Sigmoid colon (tissue), 7 donors: ENCODE measurements around the gene YPEL1. TPM values are rescaled to one million over a fixed set of nuclear protein-coding genes. Genes with fewer than 3 reads are reported as not detected.

ENCODE experiments used
- DNase-seq: peaks from one replicate; pipeline ENCODE4 v3.0.0-alpha.2; 2019
- H3K27ac ChIP-seq, 4 donors: fragments of 200-600 bp; sonication (generic); one replicate each; pipeline ENCODE4 v1.5.1; 2016 to 2019; ENCODE audit warnings: mild to moderate bottlenecking in 1 of 4
- H3K27me3 ChIP-seq, 3 donors: fragments of 200-600 bp; sonication (generic); one replicate each; pipeline ENCODE4 v1.5.1; 2019; ENCODE audit warnings: mild to moderate bottlenecking in 1 of 3
- H3K36me3 ChIP-seq, 4 donors: fragments of 200-600 bp; sonication (generic); one replicate each; pipeline ENCODE4 v1.5.1; 2016 to 2019
- H3K4me1 ChIP-seq, 4 donors: fragments of 200-600 bp; sonication (generic); one replicate each; pipeline ENCODE4 v1.5.1; 2017 to 2019
- H3K4me3 ChIP-seq, 4 donors: fragments of 200-600 bp; sonication (generic); one replicate each; pipeline ENCODE4 v1.5.1; 2017 to 2019; ENCODE audit warnings: mild to moderate bottlenecking in 2 of 4, moderate library complexity in 1 of 4
- H3K9me3 ChIP-seq, 4 donors: fragments of 200-600 bp in 3 of 4; sonication (generic) in 3 of 4; one replicate each; pipeline versions ENCODE4 v1.5.1 to v1.6.1; 2013 to 2019
- EP300 ChIP-seq, 4 donors: sonication (generic); formaldehyde crosslinking; IDR thresholded peaks; one replicate each; pipeline ENCODE4 v1.6.1; 2017; ENCODE audit warnings: antibody characterized with exemption in 4 of 4
- POLR2A ChIP-seq, 2 donors: fragments of 450-650 bp; IDR thresholded peaks; one replicate each; pipeline ENCODE4 v1.6.1; 2016; ENCODE audit warnings: antibody characterized with exemption in 2 of 2, mild to moderate bottlenecking in 2 of 2, moderate library complexity in 2 of 2
- POLR2AphosphoS5 ChIP-seq, 4 donors: sonication (generic); formaldehyde crosslinking; IDR thresholded peaks; one replicate each; pipeline ENCODE4 v1.6.1; 2017; ENCODE audit warnings: antibody characterized with exemption in 4 of 4
- WGBS, 2 donors: extraction: QIAGEN DNeasy Blood & Tissue Kit; methylation state at CpG; one replicate each; pipeline ENCODE4 v1.1.7; 2013; 5-methylcytosine and 5-hydroxymethylcytosine counted together
- intact Hi-C: fragments of 100-400 bp; cut with DNase I; formaldehyde crosslinking; loops from one replicate; pipeline ENCODE4 v1.15.1; 2023
- polyA plus RNA-seq, 3 donors: library from polyadenylated mRNA; stranded (reverse); fragments of 200-250 nt; gene quantifications; one replicate each; pipeline ENCODE4 v1.2.3, GENCODE V29; 2013
- total RNA-seq, 4 donors: library from RNA; depleted of rRNA; stranded (reverse); fragments of >200 nt; gene quantifications; one replicate each; pipeline ENCODE4 v1.1.0, GENCODE V29; 2016
- TF ChIP-seq, protein P1 (sequence below), 4 experiments: fragments of 450-650 bp in 3 of 4; fragments of 200-600 bp in 1 of 4; IDR thresholded peaks; one replicate each; pipeline ENCODE4 v1.5.1; 2016 to 2019; ENCODE audit warnings: antibody characterized with exemption in 4 of 4, mild to moderate bottlenecking in 3 of 4, moderate library complexity in 2 of 4
- donor health status: healthy with polysubstance abuse.
- donor health status: Bipolar disorder and iron deficiency.
- donor health status: healthy.

The YPEL1 gene
- total and polyA plus RNA-seq, 7 donors = 0.69 to 9.6 (median 5.9) TPM

DNA sequence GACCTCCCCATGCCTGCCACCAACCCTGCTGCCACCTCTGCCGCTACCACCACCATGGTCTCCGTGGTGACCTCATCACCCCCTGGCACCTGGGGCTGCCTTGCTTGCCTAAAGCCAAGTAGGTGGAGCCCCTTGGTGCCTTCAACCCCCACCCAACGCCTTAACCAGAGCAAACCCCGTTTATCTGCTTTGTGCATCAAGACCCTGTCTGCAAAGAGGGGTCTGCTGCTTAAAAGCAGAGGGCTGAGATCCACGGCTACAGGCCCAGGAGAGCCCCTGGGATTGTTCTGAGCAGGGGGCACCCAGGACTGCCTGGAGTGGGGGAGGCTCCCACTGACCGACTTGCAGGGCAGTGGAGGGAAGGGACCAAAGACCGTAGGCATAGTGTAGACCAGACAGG, 74.7 kb downstream of the YPEL1 start:
- 80 to 83% methylated on average over 7 of the region's 7 CpGs for WGBS, 2 donors

DNA sequence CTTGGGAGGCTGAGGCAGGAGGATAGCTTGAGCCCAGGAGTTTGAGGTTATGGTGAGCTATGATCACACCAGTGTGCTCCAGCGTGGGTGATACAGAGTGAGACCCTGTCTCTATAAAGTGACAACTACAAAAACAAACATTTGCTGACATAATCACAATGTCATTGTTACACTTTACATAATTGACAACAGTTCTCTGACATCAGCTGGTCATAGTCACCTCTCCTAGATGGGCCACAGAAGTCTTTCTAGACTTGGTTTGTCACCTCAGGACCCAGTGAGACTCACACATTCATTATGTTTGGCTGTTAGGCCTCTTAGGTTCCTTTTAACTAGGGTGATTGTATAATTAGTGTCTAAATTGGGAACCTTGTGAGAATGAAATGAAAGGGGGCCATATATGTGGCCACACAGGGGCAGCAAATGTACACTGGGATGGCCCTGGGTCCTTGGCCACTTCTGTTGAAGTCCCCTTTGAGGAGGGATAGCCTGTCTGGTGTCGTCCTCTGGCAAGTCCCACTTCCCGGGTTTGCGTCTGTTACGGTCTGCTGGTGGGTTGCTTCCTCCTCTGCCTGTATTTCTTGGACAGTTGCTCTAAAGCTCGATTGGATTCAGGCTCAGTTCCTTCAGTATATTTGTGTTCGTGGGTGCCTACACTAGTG, 75.6 kb downstream of the YPEL1 start:
- Histone ChIP-seq H3K27ac (no peak overlapping the region), H3K27me3 (peaks cover 12 to 42% (median 18%) of the 10 kb centered on the region in 3 donors), H3K9me3 (no peaks in the 10 kb centered on the region), H3K4me1 (peaks cover 0 to 16% (median 10%) of the 10 kb centered on the region in 4 donors), H3K4me3 (no peak overlapping the region), H3K36me3 (no peaks in the 10 kb centered on the region)
- no peak for DNase-seq
- WGBS, 2 donors = 82 to 85% methylated on average over 7 of the region's 7 CpGs
- intact Hi-C loops = no loop called here
- TF ChIP-seq POLR2AphosphoS5 (IDR thresholded peaks at IDR 0.05) (no peak), EP300 (IDR thresholded peaks at IDR 0.05) (no peak), POLR2A (IDR thresholded peaks at IDR 0.05) (no peak)
- TF ChIP-seq, protein P1, sequence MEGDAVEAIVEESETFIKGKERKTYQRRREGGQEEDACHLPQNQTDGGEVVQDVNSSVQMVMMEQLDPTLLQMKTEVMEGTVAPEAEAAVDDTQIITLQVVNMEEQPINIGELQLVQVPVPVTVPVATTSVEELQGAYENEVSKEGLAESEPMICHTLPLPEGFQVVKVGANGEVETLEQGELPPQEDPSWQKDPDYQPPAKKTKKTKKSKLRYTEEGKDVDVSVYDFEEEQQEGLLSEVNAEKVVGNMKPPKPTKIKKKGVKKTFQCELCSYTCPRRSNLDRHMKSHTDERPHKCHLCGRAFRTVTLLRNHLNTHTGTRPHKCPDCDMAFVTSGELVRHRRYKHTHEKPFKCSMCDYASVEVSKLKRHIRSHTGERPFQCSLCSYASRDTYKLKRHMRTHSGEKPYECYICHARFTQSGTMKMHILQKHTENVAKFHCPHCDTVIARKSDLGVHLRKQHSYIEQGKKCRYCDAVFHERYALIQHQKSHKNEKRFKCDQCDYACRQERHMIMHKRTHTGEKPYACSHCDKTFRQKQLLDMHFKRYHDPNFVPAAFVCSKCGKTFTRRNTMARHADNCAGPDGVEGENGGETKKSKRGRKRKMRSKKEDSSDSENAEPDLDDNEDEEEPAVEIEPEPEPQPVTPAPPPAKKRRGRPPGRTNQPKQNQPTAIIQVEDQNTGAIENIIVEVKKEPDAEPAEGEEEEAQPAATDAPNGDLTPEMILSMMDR (IDR thresholded peaks at IDR 0.05) = no peak

More for the DNA sequence above, 74.7 kb downstream of the YPEL1 start:
- intact Hi-C loops = no loop called here
- H3K36me3 ChIP-seq = no peaks in the 10 kb centered on the region
- H3K9me3 ChIP-seq = no peaks in the 10 kb centered on the region
- no peak overlapping the region for H3K4me3 ChIP-seq
- H3K4me1 ChIP-seq = peaks cover 0 to 19% (median 14%) of the 10 kb centered on the region in 4 donors
- DNase-seq = no peak
- TF ChIP-seq POLR2AphosphoS5 (IDR thresholded peaks at IDR 0.05) (no peak), POLR2A (IDR thresholded peaks at IDR 0.05) (no peak), EP300 (IDR thresholded peaks at IDR 0.05) (no peak)
- TF ChIP-seq, protein P1 (IDR thresholded peaks at IDR 0.05) = no peak
- H3K27me3 ChIP-seq = peaks cover 12 to 35% (median 18%) of the 10 kb centered on the region in 3 donors
- no peak overlapping the region for H3K27ac ChIP-seq

DNA sequence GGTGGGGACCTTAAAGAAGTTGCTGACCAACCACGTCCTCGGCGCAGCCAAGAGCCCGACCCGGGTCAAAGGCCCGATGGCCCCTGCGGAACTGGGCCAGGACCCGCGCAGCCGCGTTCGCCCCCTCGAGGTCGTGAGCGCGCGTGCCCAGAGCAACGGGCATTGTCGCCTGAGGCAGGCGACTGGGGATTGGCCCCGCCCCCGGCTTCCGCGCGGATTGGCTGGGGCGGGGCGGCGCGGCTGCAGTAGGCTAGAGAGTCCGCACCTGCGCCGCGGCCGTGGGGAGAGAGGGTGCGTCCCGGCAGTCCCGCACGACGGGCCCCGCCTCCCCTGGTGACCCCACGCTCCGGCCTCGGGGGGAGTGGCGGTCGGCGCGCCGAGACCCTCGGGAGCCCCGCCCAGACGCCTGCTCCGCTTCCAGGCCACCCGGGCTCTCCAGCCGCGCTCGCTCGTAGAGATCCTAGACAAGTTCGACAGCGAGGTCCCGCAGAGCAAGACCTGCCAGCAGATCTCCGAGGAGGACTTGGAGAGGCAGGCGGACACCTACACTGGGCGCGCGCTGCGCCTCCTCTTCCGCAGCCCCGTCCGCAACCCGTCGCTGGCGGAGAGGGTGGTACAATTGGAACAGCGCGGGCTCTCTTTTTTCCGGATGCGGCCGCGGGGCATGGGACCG, 78.1 kb downstream of the YPEL1 start:
- Histone ChIP-seq H3K36me3 (no peaks in the 10 kb centered on the region), H3K9me3 (no peaks in the 10 kb centered on the region), H3K27me3 (peaks cover 12 to 59% (median 18%) of the 10 kb centered on the region in 3 donors), H3K27ac (peak overlapping the region in 1 of 4 donors; percentile 24), H3K4me1 (peaks cover 0 to 21% (median 13%) of the 10 kb centered on the region in 4 donors), H3K4me3 (peak overlapping the region; percentile 24 to 54 (median 46))
- intact Hi-C loops = no loop called here
- no peak for DNase-seq
- 1% methylated on average over 79 of the region's 79 CpGs for WGBS, 2 donors
- TF ChIP-seq, protein P1 (IDR thresholded peaks at IDR 0.05) = no peak
- TF ChIP-seq POLR2AphosphoS5 (IDR thresholded peaks at IDR 0.05) (no peak), EP300 (IDR thresholded peaks at IDR 0.05) (no peak), POLR2A (IDR thresholded peaks at IDR 0.05) (no peak)

DNA sequence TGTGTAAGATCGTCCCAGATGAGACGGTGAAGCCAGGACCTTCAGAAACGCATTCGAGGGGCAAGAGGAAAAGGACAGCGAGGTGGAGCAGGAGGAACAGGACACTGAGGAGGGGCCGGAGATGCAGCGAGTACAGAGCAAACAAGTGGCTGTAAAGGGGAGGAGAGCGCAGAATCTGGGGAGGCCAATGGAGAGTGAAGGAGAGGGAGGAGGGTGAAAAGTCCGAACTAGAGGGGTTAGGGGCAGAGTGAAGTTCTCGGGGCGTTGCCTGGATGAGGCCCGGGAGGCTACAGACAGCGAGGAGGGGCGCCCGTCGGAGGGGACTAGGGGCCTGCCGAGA, 78.6 kb downstream of the YPEL1 start:
- 24 to 40% methylated on average over 17 of the region's 17 CpGs for WGBS, 2 donors
- no peak for DNase-seq
- Histone ChIP-seq H3K4me1 (peaks cover 0 to 25% (median 17%) of the 10 kb centered on the region in 4 donors), H3K36me3 (no peaks in the 10 kb centered on the region), H3K27ac (no peak overlapping the region), H3K9me3 (no peaks in the 10 kb centered on the region), H3K4me3 (peak overlapping the region in 3 of 4 donors; percentile 41 to 54 (median 50)), H3K27me3 (peaks cover 12 to 62% (median 18%) of the 10 kb centered on the region in 3 donors)
- no peak for TF ChIP-seq POLR2A (IDR thresholded peaks at IDR 0.05)
- TF ChIP-seq, protein P1 (IDR thresholded peaks at IDR 0.05) = no peak
- no peak for TF ChIP-seq EP300 (IDR thresholded peaks at IDR 0.05)
- no peak for TF ChIP-seq POLR2AphosphoS5 (IDR thresholded peaks at IDR 0.05)
- intact Hi-C loops = no loop called here
